Activated CD8-positive, alpha-beta memory T cell treated with anti-CD3 and anti-CD28 coated beads for 4 hours (primary cell): ENCODE measurements around the gene IFT122.

Experiments used
- DNase-seq, 2 donors: peaks; one replicate each; pipeline ENCODE4 v3.0.0-alpha.2; 2020; ENCODE audit warnings: low read depth in 2 of 2

Gene IFT122

DNA sequence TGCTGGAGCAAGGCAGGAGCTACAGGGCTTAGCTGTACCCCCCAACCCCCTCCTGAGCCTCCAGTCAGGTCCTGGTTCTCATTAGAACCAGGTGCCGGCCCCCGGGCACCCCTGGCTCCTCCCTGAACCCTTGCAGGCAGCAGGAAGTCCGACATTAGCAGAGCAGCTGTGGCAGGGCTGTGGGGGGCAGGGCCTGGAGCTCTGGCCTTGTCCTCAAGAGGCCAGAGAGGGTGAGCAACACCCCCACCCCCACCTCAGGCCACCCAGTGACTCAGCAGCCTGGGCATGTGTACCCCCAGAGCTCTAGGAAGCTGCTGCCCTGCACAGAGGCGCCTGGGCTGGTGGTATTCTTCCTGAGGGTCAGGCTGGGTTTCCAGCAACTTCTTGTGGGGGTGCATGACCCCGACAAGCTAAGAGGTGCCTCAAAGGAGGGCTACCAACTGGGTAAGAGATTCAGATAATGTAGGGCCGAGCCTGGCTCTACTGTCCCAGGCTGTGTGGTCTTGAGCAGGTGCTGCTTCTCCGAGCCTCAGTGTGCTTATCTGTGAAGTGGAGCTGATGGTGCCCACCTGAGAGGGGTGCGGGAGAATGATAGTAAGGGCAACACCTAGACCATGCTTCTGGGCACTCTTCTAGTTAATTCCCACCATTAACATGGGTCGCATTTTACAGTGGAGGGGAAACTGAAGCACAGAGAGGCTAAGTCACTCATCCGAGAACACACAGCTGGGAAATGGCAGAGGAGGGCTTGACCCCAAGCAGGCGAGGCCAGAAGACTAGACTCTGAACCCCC is 118.9 kb downstream of the IFT122 start:
- DNase-seq: no peak

GRCh38 chr3:129559565-129560079 is 119.6 kb downstream of the IFT122 start:
- DNase-seq: no peak

DNA sequence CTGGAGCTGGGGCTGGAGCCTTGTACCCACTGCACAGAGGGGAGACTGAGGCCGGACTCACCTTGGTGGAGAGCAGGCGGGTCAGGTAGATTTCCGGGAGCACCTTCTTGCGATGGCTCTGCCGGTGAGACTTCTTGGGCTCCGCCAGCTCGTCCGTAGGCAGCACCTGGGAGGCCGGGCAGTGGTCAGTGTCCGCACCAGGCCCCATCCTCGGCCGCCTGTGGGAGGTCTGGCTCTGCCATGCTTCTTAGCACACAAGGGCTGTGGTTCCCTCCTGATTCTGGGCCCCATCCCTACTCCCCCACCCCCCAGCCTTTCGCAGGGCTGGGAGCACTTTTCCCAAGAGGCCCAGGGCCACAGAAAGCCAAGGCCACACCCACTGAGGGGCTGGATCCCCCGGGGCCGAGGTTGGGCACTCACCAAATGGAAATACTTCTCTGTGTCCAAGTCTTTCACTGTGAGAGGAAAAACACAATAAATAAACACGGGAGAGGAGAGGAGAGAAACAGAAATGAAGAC is 120.3 kb downstream of the IFT122 start:
- DNase-seq: no peak

DNA sequence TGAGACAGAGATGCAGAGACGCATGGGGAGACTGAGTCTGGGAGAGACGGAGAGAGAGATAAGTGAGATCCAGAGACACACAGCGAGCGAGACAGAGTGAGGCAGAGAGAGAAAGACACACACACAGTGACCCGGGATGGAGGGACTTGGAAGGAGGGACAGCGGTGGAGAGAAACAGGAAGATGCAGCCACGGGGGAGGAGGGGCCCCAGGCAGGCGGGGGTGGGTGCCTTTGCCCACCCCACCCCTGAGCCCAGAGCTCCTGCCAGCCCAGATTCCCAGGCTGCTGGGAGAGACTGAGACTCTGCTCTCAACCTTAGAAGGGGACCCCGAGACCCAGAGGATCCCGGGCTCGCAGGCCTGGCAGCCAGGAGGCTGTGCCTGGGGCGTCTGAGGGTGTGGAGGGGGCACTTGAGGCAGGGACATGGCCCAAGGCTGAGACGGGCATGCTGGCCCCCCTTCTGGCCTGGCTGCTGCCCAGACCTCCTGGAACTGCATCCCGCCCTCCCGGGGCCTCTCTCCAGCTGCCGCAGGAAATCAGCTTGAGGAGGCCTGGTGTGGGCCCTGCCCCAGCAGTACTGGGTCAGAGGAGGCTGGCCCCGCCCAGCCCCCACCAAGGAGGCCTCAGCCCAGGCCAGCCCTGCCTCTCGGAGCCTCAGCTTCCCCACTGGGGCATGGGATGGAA is 121.0 kb downstream of the IFT122 start:
- no peak for DNase-seq

GRCh38 chr3:129561619-129562248 is 121.7 kb downstream of the IFT122 start:
- DNase-seq: no peak

DNA sequence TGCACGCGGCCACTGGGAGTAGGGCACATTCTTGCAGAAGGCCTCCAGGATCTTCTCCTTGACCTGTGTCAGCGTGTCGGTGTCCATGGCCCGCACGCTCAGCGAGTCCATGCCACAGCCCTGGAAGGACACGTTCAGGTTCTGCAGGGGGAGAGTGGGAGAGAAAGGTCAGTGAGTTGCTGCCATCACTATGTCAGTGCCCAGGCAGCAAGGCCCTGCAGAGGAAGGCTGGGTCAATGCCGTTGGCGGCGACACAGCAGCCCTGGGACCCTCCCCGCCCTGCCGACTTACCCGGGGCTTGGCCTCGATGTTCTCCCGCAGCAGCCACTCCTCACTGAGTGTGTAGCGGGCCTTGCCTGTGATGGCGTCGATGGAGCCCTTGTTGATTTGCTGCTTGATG is 122.8 kb downstream of the IFT122 start:
- DNase-seq: no peak

DNA sequence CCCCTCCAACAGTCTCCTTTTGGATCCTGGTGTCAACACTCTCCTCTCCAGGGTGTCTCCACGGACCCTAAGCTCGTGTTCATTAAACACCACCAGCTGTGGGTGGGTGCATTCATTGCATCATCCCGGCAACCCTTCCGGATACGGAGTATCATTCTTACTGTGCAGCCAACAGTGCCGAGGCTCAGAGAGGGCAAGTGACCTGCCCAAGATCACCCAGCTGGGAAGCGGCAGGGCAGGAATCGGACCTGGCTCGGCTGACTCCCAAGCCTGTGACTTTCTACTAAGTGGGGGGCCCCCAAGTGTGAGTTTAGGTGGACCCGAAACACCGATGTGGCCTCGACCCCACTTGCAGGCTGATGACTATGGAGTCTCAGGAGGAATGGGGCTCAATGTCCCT is 123.3 kb downstream of the IFT122 start:
- DNase-seq: no peak

- DNase-seq: no peak
These were observed 124.0 kb downstream of the IFT122 start for GRCh38 chr3:129563850-129564535.

GRCh38 chr3:129564981-129565644 is 125.1 kb downstream of the IFT122 start:
- DNase-seq: no peak

- DNase-seq: no peak
These were observed 125.9 kb downstream of the IFT122 start for GRCh38 chr3:129565902-129566301.

GRCh38 chr3:129567176-129567705 is 127.2 kb downstream of the IFT122 start:
- DNase-seq: no peak

DNA sequence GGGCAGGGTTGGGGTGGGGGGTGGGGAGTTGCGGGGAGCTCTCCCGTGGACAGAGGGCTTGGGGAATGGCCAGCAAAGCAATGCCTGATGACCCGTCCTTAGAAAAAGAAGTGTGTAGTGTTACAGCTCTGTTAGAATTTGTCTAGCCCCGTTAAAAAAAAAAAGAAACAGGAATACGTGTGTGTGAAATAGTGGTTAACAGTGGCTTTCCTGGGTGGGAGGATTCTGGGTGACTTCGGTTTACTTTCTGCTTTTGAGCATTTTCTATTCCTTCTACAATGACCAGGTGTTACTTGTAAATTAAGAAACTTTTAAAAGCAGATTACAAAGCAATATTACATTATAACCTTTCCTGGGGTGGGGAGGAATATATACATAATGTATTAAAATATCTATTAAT is 127.9 kb downstream of the IFT122 start:
- DNase-seq: no peak

DNA sequence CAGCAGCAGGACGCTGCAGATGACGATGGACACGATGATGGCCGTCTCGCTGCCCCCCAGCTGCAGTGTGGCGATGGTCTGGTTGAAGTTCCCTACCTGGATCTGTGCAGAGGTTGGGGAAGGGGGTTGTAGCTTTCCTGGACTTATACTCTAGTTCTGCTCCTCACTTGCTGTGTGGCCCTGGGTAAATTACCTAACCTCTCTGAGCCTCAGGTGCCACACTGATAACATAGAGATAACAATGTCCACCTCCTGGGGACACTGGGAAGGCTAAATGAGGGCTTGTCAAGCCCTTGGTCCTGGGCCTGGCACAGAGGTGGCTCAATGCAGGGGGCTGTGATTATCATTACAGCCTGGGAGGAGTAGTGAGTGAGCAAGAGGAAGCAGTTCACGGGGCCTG is 129.8 kb downstream of the IFT122 start:
- no peak for DNase-seq
